HepG2 (cell line): ENCODE results near the gene BTG1. TPM values are rescaled to one million over a fixed set of nuclear protein-coding genes. Genes with fewer than 3 reads are reported as not detected.

Source experiments
- ARNT2 ChIP-seq: sonication (generic); formaldehyde crosslinking; IDR thresholded peaks from 2 replicates; pipeline ENCODE4 v1.8.0; 2022; ENCODE audit warnings: mild to moderate bottlenecking, low read depth, missing genetic modification reagents, moderate library complexity
- KDM4B ChIP-seq: sonication (generic); formaldehyde crosslinking; IDR thresholded peaks from 2 replicates; pipeline ENCODE4 v1.4.0; 2020; ENCODE audit warnings: missing genetic modification reagents
- MNT ChIP-seq: fragments of 450-650 bp; IDR thresholded peaks from 2 replicates; pipeline ENCODE4 v1.6.1; 2016
- MXD3 ChIP-seq: IDR thresholded peaks from 2 replicates; pipeline ENCODE4 v1.6.1; 2016; ENCODE audit warnings: mild to moderate bottlenecking, missing biosample characterization, missing genetic modification reagents
- NR2F2 ChIP-seq: IDR thresholded peaks from 2 replicates; pipeline ENCODE4 v1.6.1; 2012; ENCODE audit warnings: low read depth, inconsistent platforms, borderline replicate concordance
- POLR2G ChIP-seq: fragments of 200-400 bp; formaldehyde crosslinking; IDR thresholded peaks from 2 replicates; pipeline ENCODE4 v1.6.1; 2018; ENCODE audit warnings: mild to moderate bottlenecking, low read depth, low read length, moderate library complexity
- REST ChIP-seq, 2 experiments: IDR thresholded peaks; 2 replicates each; pipeline ENCODE4 v1.6.1; 2011 to 2012; ENCODE audit warnings: low read length in 2 of 2, borderline replicate concordance in 1 of 2, low read depth in 1 of 2, mild to moderate bottlenecking in 1 of 2, moderate library complexity in 1 of 2
- RFXAP ChIP-seq: sonication (generic); formaldehyde crosslinking; IDR thresholded peaks from 2 replicates; pipeline ENCODE4 v1.4.0; 2020; ENCODE audit warnings: missing genetic modification reagents, borderline replicate concordance
- ZBTB49 ChIP-seq: sonication (generic); formaldehyde crosslinking; IDR thresholded peaks from 2 replicates; pipeline ENCODE4 v1.4.0; 2020; ENCODE audit warnings: missing genetic modification reagents, borderline replicate concordance
- ZFP90 ChIP-seq: sonication (generic); formaldehyde crosslinking; IDR thresholded peaks from 2 replicates; pipeline ENCODE4 v1.8.0; 2022; ENCODE audit warnings: missing genetic modification reagents, mild to moderate bottlenecking, inconsistent platforms, borderline replicate concordance
- ZNF18 ChIP-seq: sonication (generic); formaldehyde crosslinking; IDR thresholded peaks from 2 replicates; pipeline ENCODE4 v1.8.0; 2022; ENCODE audit warnings: mild to moderate bottlenecking, missing genetic modification reagents; ENCODE audit not compliant: insufficient replicate concordance
- ZNF317 ChIP-seq: sonication (generic); formaldehyde crosslinking; IDR thresholded peaks from 2 replicates; pipeline ENCODE4 v1.5.0; 2020; ENCODE audit warnings: mild to moderate bottlenecking, missing genetic modification reagents
- ZNF616 ChIP-seq: sonication (generic); formaldehyde crosslinking; IDR thresholded peaks from 2 replicates; pipeline ENCODE4 v1.5.0; 2020; ENCODE audit warnings: low read depth, mild to moderate bottlenecking, missing genetic modification reagents
- ZXDC ChIP-seq: sonication (generic); formaldehyde crosslinking; IDR thresholded peaks from 2 replicates; pipeline ENCODE4 v1.5.0; 2020; ENCODE audit warnings: mild to moderate bottlenecking, missing genetic modification reagents
- polyA plus RNA-seq, 8 experiments: library from polyadenylated mRNA; depleted of rRNA in 3 of 8; stranded (reverse) in 7 of 8; unstranded in 1 of 8; fragments of >200 nt; fragmentation: Illumina TruSeq in 4 of 8; extraction: Trizol in 4 of 8; gene quantifications; 2 replicates each; pipeline versions ENCODE4 v1.2.1 to v1.2.3, GENCODE V29; 2011 to 2016; ENCODE audit warnings: low read depth in 4 of 8, missing spikeins in 1 of 8, mixed read lengths in 1 of 8; ENCODE audit not compliant: insufficient read depth in 1 of 8
- total RNA-seq, 5 experiments: library from RNA; depleted of rRNA; stranded (reverse); fragments of >200 nt; fragmentation: Illumina TruSeq; extraction: Trizol; gene quantifications; 2 replicates each; pipeline ENCODE4 v1.2.3, GENCODE V29; 2016; ENCODE audit warnings: low read depth in 1 of 5

BTG1 gene
- total and polyA plus RNA-seq, 2 of the 13 experiments (the other 11 are each of a cell fraction or from before 2014, with no cell fraction given) = 7.5 to 16.7 TPM

GRCh38 chr12:92145731-92146496, at the start of gene BTG1 (continued):
- TF ChIP-seq ZXDC = 0 out of 2 replicates have a peak, but pooled peaks have one; percentile 59
- TF ChIP-seq ZNF317 = 0 out of 2 replicates have a peak, but pooled peaks have one; percentile 36
- TF ChIP-seq ZNF616 = no peak
- TF ChIP-seq REST (IDR thresholded peaks at IDR 0.05; ENCODE audit: borderline replicate concordance in 1 of 2, low read depth in 1 of 2, low read length in 2 of 2) = peak in 1 of 2 experiments; percentile 84; a peak in 2 of 4 replicates
- TF ChIP-seq KDM4B (CRISPR knock-in tag) = 0 out of 2 replicates have a peak, but pooled peaks have one; percentile 36
- no peak for TF ChIP-seq ZNF18 (CRISPR knock-in tag)
- TF ChIP-seq POLR2G = peak; percentile 100
- no peak; the same call in 1 of the 2 replicates for TF ChIP-seq NR2F2
- TF ChIP-seq ZFP90 = 0 out of 2 replicates have a peak, but pooled peaks have one; percentile 25
- TF ChIP-seq ARNT2 (CRISPR knock-in tag) = peak; percentile 89
- TF ChIP-seq ZBTB49 (CRISPR knock-in tag) = peak; percentile 72; the same call in 1 of the 2 replicates
- TF ChIP-seq MXD3 (CRISPR knock-in tag) = no peak
- TF ChIP-seq RFXAP (CRISPR knock-in tag) = 0 out of 2 replicates have a peak, but pooled peaks have one; percentile 59
- peak; percentile 21; the same call in 1 of the 2 replicates for TF ChIP-seq MNT
